IgD-negative memory B cell (primary cell): ENCODE results near the gene BORCS8. TPM values are rescaled to one million over a fixed set of nuclear protein-coding genes. Genes with fewer than 3 reads are reported as not detected.
A peak's percentile ranks its signal among the peaks of the same experiment; 100 is the strongest.
"Not testable (repeated sequence)": the region's sequence is repeated elsewhere in the genome, so short reads cannot be mapped to it uniquely, and the experiment has no call there.

Experiments
- H3K27ac Mint-ChIP-seq, 3 donors: one replicate each; pipeline ENCODE4 v1.8.0; 2020 to 2022; ENCODE audit warnings: mild to moderate bottlenecking in 3 of 3, mixed read lengths in 3 of 3, moderate library complexity in 1 of 3
- H3K27me3 Mint-ChIP-seq: one replicate; pipeline ENCODE4 v1.8.0; 2021; ENCODE audit warnings: mixed read lengths
- H3K36me3 Mint-ChIP-seq: one replicate; pipeline ENCODE4 v1.8.0; 2020; ENCODE audit warnings: mild to moderate bottlenecking, mixed read lengths
- H3K4me1 Mint-ChIP-seq, 3 donors: one replicate each; pipeline ENCODE4 v1.8.0; 2020 to 2022; ENCODE audit warnings: mixed read lengths in 3 of 3, mild to moderate bottlenecking in 1 of 3
- H3K4me3 Mint-ChIP-seq, 4 donors: one replicate each; pipeline ENCODE4 v1.8.0; 2020 to 2022; ENCODE audit warnings: mild to moderate bottlenecking in 4 of 4, mixed read lengths in 4 of 4, moderate library complexity in 3 of 4
- H3K9me3 Mint-ChIP-seq, 3 donors: one replicate each; pipeline ENCODE4 v1.8.0; 2020 to 2021; ENCODE audit warnings: mixed read lengths in 3 of 3, mild to moderate bottlenecking in 1 of 3
- polyA plus RNA-seq: library from polyadenylated mRNA; unstranded; fragments of 300-500 nt; fragmentation: Illumina TruSeq; gene quantifications from one replicate; pipeline ENCODE4 v1.2.3, GENCODE V29; 2021

The BORCS8 gene
- polyA plus RNA-seq, 1 donor from 2014 or later: 21.6 TPM

- peaks cover 0 to 2% (median 0%) of the 10 kb centered on the region in 3 donors for H3K9me3 Mint-ChIP-seq
- H3K4me3 Mint-ChIP-seq: peak overlapping the region in 1 of 4 donors; percentile 63
- H3K27ac Mint-ChIP-seq: peak overlapping the region in 2 of 3 donors; percentile 27 to 76
These were observed 37.0 kb downstream of the BORCS8 start for GRCh38 chr19:19154768-19155494.

GRCh38 chr19:19152668-19153384, 39.1 kb downstream of the BORCS8 start:
- H3K9me3 Mint-ChIP-seq: peaks cover 0 to 2% (median 0%) of the 10 kb centered on the region in 3 donors
- no peak overlapping the region for H3K4me3 Mint-ChIP-seq
- H3K27ac Mint-ChIP-seq: no peak overlapping the region
- H3K27me3 Mint-ChIP-seq: peaks cover 4% of the 10 kb centered on the region
- H3K4me1 Mint-ChIP-seq: peaks cover 22 to 28% (median 26%) of the 10 kb centered on the region in 3 donors
- peaks cover 4% of the 10 kb centered on the region for H3K36me3 Mint-ChIP-seq

More at GRCh38 chr19:19154768-19155494, 37.0 kb downstream of the BORCS8 start:
- H3K27me3 Mint-ChIP-seq: peaks cover 4% of the 10 kb centered on the region
- peaks cover 22 to 30% (median 28%) of the 10 kb centered on the region in 3 donors for H3K4me1 Mint-ChIP-seq
- H3K36me3 Mint-ChIP-seq: peaks cover 1% of the 10 kb centered on the region

- Mint-ChIP-seq H3K9me3 (peaks cover 0 to 2% (median 0%) of the 10 kb centered on the region in 3 donors), H3K4me1 (peaks cover 16 to 22% (median 20%) of the 10 kb centered on the region in 3 donors), H3K4me3 (peak overlapping the region in 2 of 4 donors; percentile 78 to 84), H3K27me3 (no peaks in the 10 kb centered on the region), H3K36me3 (peaks cover 3% of the 10 kb centered on the region), H3K27ac (peak overlapping the region in 1 of 3 donors; percentile 84)
These were observed 40.5 kb downstream of the BORCS8 start for GRCh38 chr19:19151418-19151817.

- Mint-ChIP-seq H3K4me3 (peak overlapping the region in 1 of 4 donors; percentile 59), H3K36me3 (peaks cover 3% of the 10 kb centered on the region), H3K4me1 (peaks cover 0 to 17% (median 7%) of the 10 kb centered on the region in 3 donors), H3K9me3 (no peaks in the 10 kb centered on the region), H3K27me3 (no peaks in the 10 kb centered on the region), H3K27ac (no peak overlapping the region)
These were observed 42.5 kb downstream of the BORCS8 start for GRCh38 chr19:19149435-19149834.

GRCh38 chr19:19148504-19148903, 43.4 kb downstream of the BORCS8 start:
- H3K4me3 Mint-ChIP-seq, H3K27me3 Mint-ChIP-seq: not testable (repeated sequence)

GRCh38 chr19:19147344-19147743, 44.6 kb downstream of the BORCS8 start:
- peaks cover 0 to 15% (median 7%) of the 10 kb centered on the region in 3 donors for H3K4me1 Mint-ChIP-seq
- H3K36me3 Mint-ChIP-seq: peaks cover 3% of the 10 kb centered on the region
- H3K27ac Mint-ChIP-seq: no peak overlapping the region
- no peak overlapping the region for H3K4me3 Mint-ChIP-seq
- H3K9me3 Mint-ChIP-seq: no peaks in the 10 kb centered on the region
- no peaks in the 10 kb centered on the region for H3K27me3 Mint-ChIP-seq

More at GRCh38 chr19:19148504-19148903, 43.4 kb downstream of the BORCS8 start:
- not testable (repeated sequence) for H3K36me3 Mint-ChIP-seq, H3K27ac Mint-ChIP-seq, H3K9me3 Mint-ChIP-seq
- H3K4me1 Mint-ChIP-seq: peaks cover 0 to 15% (median 7%) of the 10 kb centered on the region in 3 donors

GRCh38 chr19:19146865-19147264, 45.1 kb downstream of the BORCS8 start:
- H3K36me3 Mint-ChIP-seq: peaks cover 3% of the 10 kb centered on the region
- H3K27ac Mint-ChIP-seq: no peak overlapping the region
- H3K4me3 Mint-ChIP-seq: no peak overlapping the region
- H3K4me1 Mint-ChIP-seq: peaks cover 0 to 13% (median 7%) of the 10 kb centered on the region in 3 donors
- H3K27me3 Mint-ChIP-seq: peaks cover 2% of the 10 kb centered on the region
- H3K9me3 Mint-ChIP-seq: no peaks in the 10 kb centered on the region

- Mint-ChIP-seq H3K4me1 (peaks cover 0 to 7% (median under 1%) of the 10 kb centered on the region in 3 donors), H3K27ac (no peak overlapping the region), H3K9me3 (no peaks in the 10 kb centered on the region), H3K36me3 (peaks cover 3% of the 10 kb centered on the region), H3K27me3 (peaks cover 3% of the 10 kb centered on the region), H3K4me3 (no peak overlapping the region)
These were observed 46.0 kb downstream of the BORCS8 start for GRCh38 chr19:19145684-19146608.

- Mint-ChIP-seq H3K4me3 (no peak overlapping the region), H3K4me1 (peaks cover 0 to 6% (median 0%) of the 10 kb centered on the region in 3 donors), H3K27ac (no peak overlapping the region), H3K36me3 (peaks cover 3% of the 10 kb centered on the region), H3K9me3 (no peaks in the 10 kb centered on the region), H3K27me3 (peaks cover 3% of the 10 kb centered on the region)
These were observed 46.7 kb downstream of the BORCS8 start for GRCh38 chr19:19145281-19145680.

- H3K27me3 Mint-ChIP-seq: peaks cover 3% of the 10 kb centered on the region
- H3K4me3 Mint-ChIP-seq: peak overlapping the region in 1 of 4 donors; percentile 26
- no peak overlapping the region for H3K27ac Mint-ChIP-seq
- peaks cover 7 to 13% (median 13%) of the 10 kb centered on the region in 3 donors for H3K4me1 Mint-ChIP-seq
- H3K36me3 Mint-ChIP-seq: no peaks in the 10 kb centered on the region
- no peaks in the 10 kb centered on the region for H3K9me3 Mint-ChIP-seq
These were observed 49.6 kb downstream of the BORCS8 start for GRCh38 chr19:19142347-19142746.

GRCh38 chr19:19140476-19140875, 51.5 kb downstream of the BORCS8 start:
- H3K9me3 Mint-ChIP-seq: no peaks in the 10 kb centered on the region
- peaks cover 5 to 19% (median 13%) of the 10 kb centered on the region in 3 donors for H3K4me1 Mint-ChIP-seq
- H3K4me3 Mint-ChIP-seq: no peak overlapping the region
- peaks cover 3% of the 10 kb centered on the region for H3K27me3 Mint-ChIP-seq
- H3K36me3 Mint-ChIP-seq: no peaks in the 10 kb centered on the region
- no peak overlapping the region for H3K27ac Mint-ChIP-seq

GRCh38 chr19:19139876-19140229, 52.1 kb downstream of the BORCS8 start:
- peak overlapping the region in 2 of 3 donors; percentile 57 to 85 for H3K27ac Mint-ChIP-seq
- H3K4me3 Mint-ChIP-seq: peak overlapping the region in 3 of 4 donors; percentile 27 to 86 (median 43)
- H3K4me1 Mint-ChIP-seq: peaks cover 5 to 22% (median 17%) of the 10 kb centered on the region in 3 donors
- peaks cover 3% of the 10 kb centered on the region for H3K27me3 Mint-ChIP-seq
- H3K9me3 Mint-ChIP-seq: no peaks in the 10 kb centered on the region
- H3K36me3 Mint-ChIP-seq: no peaks in the 10 kb centered on the region

GRCh38 chr19:19138109-19138981, 53.6 kb downstream of the BORCS8 start, which contains the start of gene TMEM161A:
Gene TMEM161A (minus strand): TSS chr19:19138478. CDS start chr19:19138428, 50 bp downstream.
- Mint-ChIP-seq H3K27me3 (peaks cover 3% of the 10 kb centered on the region), H3K36me3 (no peaks in the 10 kb centered on the region), H3K4me1 (peaks cover 5 to 22% (median 17%) of the 10 kb centered on the region in 3 donors), H3K4me3 (peak within 1 kb of the TSS; percentile 86 to 98 (median 95)), H3K9me3 (no peaks in the 10 kb centered on the region), H3K27ac (peak within 1 kb of the TSS; percentile 57 to 92 (median 85))
